ENCODE data around the gene FAM83C.

GRCh38 chr20:35303735-35304491, 11.7 kb upstream of the FAM83C start:
- peak; percentile 97 for TF ChIP-seq CTCF (IDR thresholded peaks at IDR 0.05; ENCODE audit: low read length)
- no peak for TF ChIP-seq EZH2phosphoT487 (IDR thresholded peaks at IDR 0.05; ENCODE audit: low read length)
- no peak for TF ChIP-seq EZH2 (optimal IDR thresholded peaks at IDR 0.05; ENCODE audit: low read depth, low read length)

Data from MM.1S (cell line).